K562 (cell line): Measurements from ENCODE around the gene BCAS4. TPM values are rescaled to one million over a fixed set of nuclear protein-coding genes. Genes with fewer than 3 reads are reported as not detected.

ENCODE experiments used
- ATAC-seq: fragments of 200-7000 bp; cut with Tn5 transposase; 3 replicates; pipeline ENCODE4 v1.9.1; 2020; ENCODE audit warnings: moderate library complexity
- BruUV-seq: library from RNA; stranded (reverse); fragments of 400-500 nt; replicated peaks from 2 replicates; lab custom pipeline; 2021; lab: Mats Ljungman, UMichigan
- CTCF ChIA-PET: fragments of 300-600 bp; formaldehyde crosslinking; extraction: SDS; loops from one replicate; lab custom pipeline; 2021; ENCODE audit warnings: low intra/inter-chr PET ratio; lab: Yijun Ruan, JAX
- POLR2A ChIA-PET: fragments of 300-600, 350-650 bp; sonication (Branson Sonifier 250); formaldehyde crosslinking; extraction: SDS; loops from one replicate; lab custom pipeline; 2021; ENCODE audit warnings: antibody characterized with exemption, inconsistent platforms; lab: Yijun Ruan, JAX
- DNase-seq, 4 experiments: peaks; one replicate each; pipeline versions ENCODE4 v3.0.0 to v3.0.0-alpha.2; 2011 to 2018; ENCODE audit warnings: low spot score in 3 of 4, mixed read lengths in 3 of 4; ENCODE audit errors: extremely low read depth in 1 of 4
- FAIRE-seq: peaks from 2 replicates; lab custom pipeline; 2011; peaks lifted over from hg19 to GRCh38; lab: Jason Lieb, UNC
- H2AFZ ChIP-seq: 2 replicates; pipeline ENCODE4 v1.6.0; 2011; ENCODE audit warnings: low read depth, low read length, control low read depth, inconsistent platforms
- H3K27ac ChIP-seq: fragments of 200-600 bp; 3 replicates; pipeline ENCODE4 v1.8.0; 2011; ENCODE audit warnings: low read depth, mild to moderate bottlenecking, control low read depth, inconsistent platforms, low read length, moderate library complexity, mixed read lengths; ENCODE audit errors: extremely low read depth
- H3K27me3 ChIP-seq, 2 experiments: fragments of 300-600 bp in 1 of 2; 2 replicates in 1 of 2; 3 replicates in 1 of 2; pipeline versions ENCODE4 v1.6.0 to v1.8.0; 2011; ENCODE audit warnings: inconsistent platforms in 2 of 2, low read length in 2 of 2, mild to moderate bottlenecking in 1 of 2, mixed read lengths in 1 of 2, moderate library complexity in 1 of 2; ENCODE audit not compliant: control insufficient read depth in 2 of 2, insufficient read depth in 2 of 2
- H3K36me3 ChIP-seq: fragments of 300-600 bp; 3 replicates; pipeline ENCODE4 v1.8.0; 2011; ENCODE audit warnings: mild to moderate bottlenecking, low read length, inconsistent platforms; ENCODE audit not compliant: control insufficient read depth, insufficient read depth
- H3K4me1 ChIP-seq, 2 experiments: fragments of 200-600 bp in 1 of 2; replicated peaks in 1 of 2; 2 replicates in 1 of 2; 3 replicates in 1 of 2; pipeline versions ENCODE4 v1.5.1 to v1.8.0; 2011; ENCODE audit warnings: inconsistent platforms in 2 of 2, low read length in 2 of 2, mild to moderate bottlenecking in 1 of 2, mixed read lengths in 1 of 2, moderate library complexity in 1 of 2; ENCODE audit not compliant: control insufficient read depth in 2 of 2, insufficient read depth in 2 of 2
- H3K4me2 ChIP-seq: 2 replicates; pipeline ENCODE4 v1.6.1; 2011; ENCODE audit warnings: low read length, control low read depth, inconsistent platforms, mixed read lengths; ENCODE audit not compliant: insufficient read depth
- H3K4me3 ChIP-seq: fragments of 200-600 bp; sonication (generic), shearing (Covaris generic); 2 replicates; pipeline ENCODE4 v1.5.1; 2016; ENCODE audit warnings: control low read depth, inconsistent platforms
- H3K79me2 ChIP-seq: fragments of 200-600 bp; 3 replicates; pipeline ENCODE4 v1.8.0; 2011; ENCODE audit warnings: low read length, inconsistent platforms; ENCODE audit not compliant: control insufficient read depth, insufficient read depth
- H3K9ac ChIP-seq, 2 experiments: 2 replicates each; pipeline versions ENCODE4 v1.6.0 to v1.6.1; 2011; ENCODE audit warnings: low read depth in 2 of 2, low read length in 2 of 2, control low read depth in 1 of 2, inconsistent platforms in 1 of 2, mild to moderate bottlenecking in 1 of 2, mixed read lengths in 1 of 2; ENCODE audit not compliant: insufficient read depth in 1 of 2
- H3K9me1 ChIP-seq: one replicate; pipeline ENCODE4 v1.6.0; 2011; ENCODE audit warnings: inconsistent platforms, mild to moderate bottlenecking, low read length, moderate library complexity; ENCODE audit not compliant: control insufficient read depth, insufficient read depth
- H3K9me3 ChIP-seq: replicated peaks from 2 replicates; pipeline ENCODE4 v1.5.1; 2011; ENCODE audit warnings: low read depth, low read length, inconsistent platforms; ENCODE audit not compliant: control insufficient read depth, insufficient read depth
- H4K20me1 ChIP-seq: replicated peaks from 2 replicates; pipeline ENCODE4 v1.6.1; 2011; ENCODE audit warnings: low read length, inconsistent platforms, mixed read lengths; ENCODE audit not compliant: control insufficient read depth, insufficient read depth
- TSC22D4 ChIP-seq: fragments of 450-650 bp; IDR thresholded peaks from 2 replicates; pipeline ENCODE4 v1.6.1; 2016; ENCODE audit warnings: missing genetic modification characterization, missing biosample characterization, control low read depth
- WGBS: fragments of 100-300 bp; shearing (Covaris generic); methylation state at CpG from one replicate; pipeline ENCODE4 v1.1.6; 2016; ENCODE audit warnings: low coverage, mixed read lengths; ENCODE audit not compliant: insufficient coverage; ENCODE audit errors: missing lambda C conversion rate; 5-methylcytosine and 5-hydroxymethylcytosine counted together
- in situ Hi-C: fragments of 300-500 bp; cut with MboI; formaldehyde crosslinking; loops from 4 replicates; pipeline ENCODE4 v1.15.0; 2018; ENCODE audit warnings: inconsistent platforms, mixed read lengths
- intact Hi-C: fragments of 100-400 bp; cut with micrococcal nuclease; formaldehyde crosslinking; loops from 2 replicates; pipeline ENCODE4 v1.14.2; 2022
- polyA plus RNA-seq, 8 experiments: library from polyadenylated mRNA; depleted of rRNA in 4 of 8; stranded (reverse) in 5 of 8; unstranded in 3 of 8; fragments of >200 nt; fragmentation: Nextera tagmentation in 2 of 8; fragmentation: Illumina TruSeq in 1 of 8; extraction: Ambion mirVana in 2 of 8; extraction: Trizol in 1 of 8; gene quantifications; 2 replicates each; pipeline versions ENCODE4 v1.2.1 to v1.2.3, GENCODE V29; 2011 to 2014; ENCODE audit warnings: inconsistent platforms in 1 of 8, missing spikeins in 1 of 8
- total RNA-seq, 7 experiments: library from RNA; depleted of rRNA in 6 of 7; stranded (reverse); fragments of >200 nt in 6 of 7; fragmentation: Illumina TruSeq in 2 of 7; extraction: Trizol in 2 of 7; gene quantifications; 2 replicates each; pipeline versions ENCODE4 v1.2.1 to v1.2.3, GENCODE V29; 2011 to 2021; ENCODE audit warnings: low replicate concordance in 1 of 7
- TF ChIP-seq, protein P1 (sequence below), 3 experiments: fragments of 200-800 bp in 1 of 3; fragments of 250-450 bp in 1 of 3; fragments of 450-650 bp in 1 of 3; sonication (Bioruptor Pico) in 1 of 3; sonication (Bioruptor generic) in 1 of 3; formaldehyde crosslinking in 1 of 3; IDR thresholded peaks; 2 replicates each; pipeline versions ENCODE4 v1.6.1 to v1.8.0; 2016 to 2022; ENCODE audit warnings: mild to moderate bottlenecking in 2 of 3, missing genetic modification characterization in 2 of 3, missing compliant biosample characterization in 1 of 3, moderate library complexity in 1 of 3

Gene BCAS4
- total and polyA plus RNA-seq, 9 of the 15 experiments (the other 6 are each of a cell fraction or from before 2014, with no cell fraction given) = 0.15 to 2.3 (median 0.47) TPM

- TF ChIP-seq, protein P1, sequence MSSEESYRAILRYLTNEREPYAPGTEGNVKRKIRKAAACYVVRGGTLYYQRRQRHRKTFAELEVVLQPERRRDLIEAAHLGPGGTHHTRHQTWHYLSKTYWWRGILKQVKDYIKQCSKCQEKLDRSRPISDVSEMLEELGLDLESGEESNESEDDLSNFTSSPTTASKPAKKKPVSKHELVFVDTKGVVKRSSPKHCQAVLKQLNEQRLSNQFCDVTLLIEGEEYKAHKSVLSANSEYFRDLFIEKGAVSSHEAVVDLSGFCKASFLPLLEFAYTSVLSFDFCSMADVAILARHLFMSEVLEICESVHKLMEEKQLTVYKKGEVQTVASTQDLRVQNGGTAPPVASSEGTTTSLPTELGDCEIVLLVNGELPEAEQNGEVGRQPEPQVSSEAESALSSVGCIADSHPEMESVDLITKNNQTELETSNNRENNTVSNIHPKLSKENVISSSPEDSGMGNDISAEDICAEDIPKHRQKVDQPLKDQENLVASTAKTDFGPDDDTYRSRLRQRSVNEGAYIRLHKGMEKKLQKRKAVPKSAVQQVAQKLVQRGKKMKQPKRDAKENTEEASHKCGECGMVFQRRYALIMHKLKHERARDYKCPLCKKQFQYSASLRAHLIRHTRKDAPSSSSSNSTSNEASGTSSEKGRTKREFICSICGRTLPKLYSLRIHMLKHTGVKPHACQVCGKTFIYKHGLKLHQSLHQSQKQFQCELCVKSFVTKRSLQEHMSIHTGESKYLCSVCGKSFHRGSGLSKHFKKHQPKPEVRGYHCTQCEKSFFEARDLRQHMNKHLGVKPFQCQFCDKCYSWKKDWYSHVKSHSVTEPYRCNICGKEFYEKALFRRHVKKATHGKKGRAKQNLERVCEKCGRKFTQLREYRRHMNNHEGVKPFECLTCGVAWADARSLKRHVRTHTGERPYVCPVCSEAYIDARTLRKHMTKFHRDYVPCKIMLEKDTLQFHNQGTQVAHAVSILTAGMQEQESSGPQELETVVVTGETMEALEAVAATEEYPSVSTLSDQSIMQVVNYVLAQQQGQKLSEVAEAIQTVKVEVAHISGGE (CRISPR knock-in tag; IDR thresholded peaks at IDR 0.05) = peak in 1 of 3 experiments; percentile 15; a peak in 1 of 6 replicates
- no peak for TF ChIP-seq TSC22D4 (tag)
- TF ChIP-seq, all 486 proteins: peak for 1
- FAIRE-seq = peak; percentile 42
Measured at GRCh38 chr20:50799176-50799889, 4.5 kb downstream of the BCAS4 start.

More at GRCh38 chr20:50799176-50799889, 4.5 kb downstream of the BCAS4 start:
- Histone ChIP-seq H3K79me2 (no peaks in the 10 kb centered on the region), H3K4me2 (no peak overlapping the region), H2AFZ (0 out of 2 replicates have a peak overlapping the region, but pooled peaks have one; percentile 11), H3K4me3 (no peak overlapping the region), H3K9me3 (no peaks in the 10 kb centered on the region), H3K9ac (0 out of 4 replicates have a peak overlapping the region, but pooled peaks of 1 of the 2 experiments have one; percentile 2), H3K9me1 (no peaks in the 10 kb centered on the region), H3K27me3 (peaks cover 4 to 25% of the 10 kb centered on the region in 2 experiments; a peak in 3 of 5 replicates), H3K4me1 (peaks cover 0 to 13% of the 10 kb centered on the region in 2 experiments; a peak in 3 of 5 replicates), H3K27ac (no peak overlapping the region), H3K36me3 (no peaks in the 10 kb centered on the region), H4K20me1 (no peaks in the 10 kb centered on the region)
- intact Hi-C loops = loop anchor here (10.0 kb wide), 2 partner anchors 505 to 615 kb away; no protein-coding TSS in a partner anchor
- no TSS peak for BruUV-seq
- in situ Hi-C loops = loop anchor here (10.0 kb wide), 1 partner anchor 505 kb away; no protein-coding TSS in a partner anchor
- peak in 1 of 4 experiments; percentile 5 for DNase-seq
- 27% methylated on average over 11 of the region's 13 CpGs for WGBS
- ChIA-PET POLR2A (interaction anchor here (0.6 kb wide), 1 partner anchor 9 kb away, joined by 4 read pairs; no protein-coding TSS in a partner anchor), CTCF (interaction anchor here (0.6 kb wide), 1 partner anchor 131 kb away, joined by 3 read pairs; no protein-coding TSS in a partner anchor)
- ATAC-seq = no peak
